ENCODE measurements around the gene PRKAG3.

- no peak for TF ChIP-seq ZNF644 (tag; IDR thresholded peaks at IDR 0.05; ENCODE audit: low read depth)
- no peak for TF ChIP-seq RFX7 (CRISPR knock-in tag; IDR thresholded peaks at IDR 0.05)
- TF ChIP-seq ZFP36 (IDR thresholded peaks at IDR 0.05; ENCODE audit: low read depth, low read length, partially characterized antibody) = no peak
- no peak for TF ChIP-seq NRF1 (conservative IDR thresholded peaks at IDR 0.05 in 1 of 2, IDR thresholded peaks at IDR 0.05 in 1 of 2)
- no peak for TF ChIP-seq SIN3A (IDR thresholded peaks at IDR 0.05; ENCODE audit: borderline replicate concordance in 2 of 2, control insufficient read depth in 1 of 2, low read depth in 2 of 2, low read length in 2 of 2)
- no peak for TF ChIP-seq ZBTB34 (CRISPR knock-in tag; IDR thresholded peaks at IDR 0.05)
- TF ChIP-seq SMAD2 (IDR thresholded peaks at IDR 0.05; ENCODE audit: low read depth, low read length) = no peak
- no peak for TF ChIP-seq PHF21A (IDR thresholded peaks at IDR 0.05; ENCODE audit: borderline replicate concordance, low read depth)
- TF ChIP-seq POLR2A (conservative IDR thresholded peaks at IDR 0.05) = no peak
- no peak for TF ChIP-seq CTCF (IDR thresholded peaks at IDR 0.05 in 2 of 3, conservative IDR thresholded peaks at IDR 0.05 in 1 of 3; ENCODE audit: insufficient read depth in 2 of 3, low read depth in 1 of 3, low read length in 3 of 3)
- TF ChIP-seq MAZ (CRISPR knock-in tag; conservative IDR thresholded peaks at IDR 0.05 in 1 of 2, IDR thresholded peaks at IDR 0.05 in 1 of 2) = no peak
- no peak for TF ChIP-seq ZFP1 (CRISPR knock-in tag; IDR thresholded peaks at IDR 0.05)
- TF ChIP-seq EZH2 (IDR thresholded peaks at IDR 0.05; ENCODE audit: borderline replicate concordance, low read depth, low read length) = no peak
- TF ChIP-seq ELK1 (CRISPR knock-in tag; IDR thresholded peaks at IDR 0.05) = no peak
Observed at GRCh38 chr2:218858138-218858445, 26.5 kb upstream of the PRKAG3 start.

All from K562 (cell line).